NCI-H1105 (cell line): ENCODE results near the gene RNF40.
"Not testable (repeated sequence)": the region's sequence is repeated elsewhere in the genome, so short reads cannot be mapped to it uniquely, and the experiment has no call there.

Experiments
- DNase-seq: peaks from one replicate; lab custom pipeline; 2025; lab: John Stamatoyannopoulos, UW

Gene RNF40

DNA sequence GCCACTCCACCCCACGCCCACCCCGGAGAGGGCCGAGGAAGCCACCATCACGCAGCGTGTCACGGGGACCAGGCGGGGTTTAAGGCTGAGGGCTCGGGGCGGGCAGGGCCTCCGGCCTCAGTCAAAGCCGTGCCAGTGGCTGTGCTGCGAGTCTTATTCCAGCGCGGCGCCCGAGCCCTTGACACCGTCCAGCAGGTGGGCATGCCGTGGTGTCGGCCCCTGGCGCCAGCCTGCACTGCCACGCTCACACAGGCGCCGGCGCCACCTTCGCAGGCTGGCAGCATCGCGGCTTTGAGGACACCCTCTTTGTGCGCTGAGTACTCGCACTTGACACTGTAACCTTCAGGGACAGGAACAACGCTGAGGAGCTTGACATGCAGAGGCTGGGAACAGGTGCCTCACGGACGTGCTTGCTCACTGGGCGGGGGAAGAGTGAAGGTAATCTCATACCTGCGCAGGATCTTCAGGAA lies 58.9 kb downstream of the RNF40 start:
- no peak for DNase-seq

DNA sequence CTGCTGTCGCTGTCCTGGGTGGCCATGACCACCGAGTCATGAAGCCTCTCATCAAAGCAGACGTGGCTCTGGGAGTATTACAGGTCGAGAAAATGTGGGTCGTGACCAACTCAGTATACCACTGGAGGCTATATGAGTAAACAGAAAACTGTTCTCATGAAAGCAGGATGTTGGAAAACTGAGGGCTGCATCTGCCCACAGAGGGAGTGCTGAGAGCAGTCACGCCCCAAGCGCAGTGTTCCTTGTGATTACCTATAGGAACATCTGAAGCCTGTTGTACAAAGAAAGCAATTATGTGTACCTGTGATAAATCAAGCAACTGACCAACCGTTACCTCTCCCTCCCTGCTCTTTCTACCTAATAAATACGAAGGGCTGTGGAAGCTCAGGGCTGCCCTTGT lies 59.3 kb downstream of the RNF40 start:
- not testable (repeated sequence) for DNase-seq

GRCh38 chr16:30821891-30822290 lies 59.8 kb downstream of the RNF40 start:
- no peak for DNase-seq
